Activated CD4-positive, alpha-beta memory T cell treated with anti-CD3 and anti-CD28 coated beads for 36 hours (primary cell): Measurements from ENCODE around the gene PTCD1. TPM values are rescaled to one million over a fixed set of nuclear protein-coding genes. Genes with fewer than 3 reads are reported as not detected.
A peak's percentile ranks its signal among the peaks of the same experiment; 100 is the strongest.
"Not testable (repeated sequence)": the region's sequence is repeated elsewhere in the genome, so short reads cannot be mapped to it uniquely, and the experiment has no call there.

ENCODE experiments used
- CTCF ChIA-PET: fragments of 350-600 bp; sonication (Branson Sonifier 250); formaldehyde crosslinking; loops from one replicate; lab custom pipeline; 2021; ENCODE audit warnings: antibody characterized with exemption, inconsistent platforms; lab: Charles Lee
- POLR2A ChIA-PET: fragments of 350-600 bp; sonication (Branson Sonifier 250); formaldehyde crosslinking; loops from one replicate; lab custom pipeline; 2021; ENCODE audit warnings: antibody characterized with exemption; lab: Charles Lee
- DNase-seq: peaks from one replicate; pipeline ENCODE4 v3.0.0-alpha.2; 2020
- H3K27ac Mint-ChIP-seq: one replicate; pipeline ENCODE4 v1.8.0; 2021; ENCODE audit warnings: mixed read lengths
- H3K27me3 Mint-ChIP-seq: one replicate; pipeline ENCODE4 v1.8.0; 2021; ENCODE audit warnings: mixed read lengths
- H3K36me3 Mint-ChIP-seq: one replicate; pipeline ENCODE4 v1.8.0; 2021; ENCODE audit warnings: mixed read lengths
- H3K4me1 Mint-ChIP-seq: one replicate; pipeline ENCODE4 v1.8.0; 2021; ENCODE audit warnings: low read depth, mixed read lengths
- H3K4me3 Mint-ChIP-seq: one replicate; pipeline ENCODE4 v1.8.0; 2021; ENCODE audit warnings: mild to moderate bottlenecking, mixed read lengths
- H3K9me3 Mint-ChIP-seq: one replicate; pipeline ENCODE4 v1.8.0; 2021; ENCODE audit warnings: mixed read lengths
- intact Hi-C: fragments of 100-400 bp; cut with micrococcal nuclease; formaldehyde crosslinking; loops from one replicate; pipeline ENCODE4 v1.15.1; 2023
- total RNA-seq, 2 experiments: library from RNA; stranded (reverse); gene quantifications; one replicate each; pipeline ENCODE4 v1.2.3, GENCODE V29; 2021

The PTCD1 gene
- total RNA-seq, 2 experiments from 2014 or later, result 7.4 TPM

GRCh38 chr7:99447943-99448342 lies 9.3 kb upstream of the PTCD1 start:
- Mint-ChIP-seq H3K4me1 (peaks cover 4% of the 10 kb centered on the region), H3K36me3 (peaks cover 39% of the 10 kb centered on the region)
- DNase-seq, result peak; percentile 21

GRCh38 chr7:99446096-99446495 lies 7.5 kb upstream of the PTCD1 start:
- CTCF ChIA-PET, result no interaction called here
- no peaks in the 10 kb centered on the region for H3K9me3 Mint-ChIP-seq
- intact Hi-C loops, result no loop called here
- no peak overlapping the region for H3K27ac Mint-ChIP-seq
- DNase-seq, result no peak
- no peaks in the 10 kb centered on the region for H3K27me3 Mint-ChIP-seq
- peaks cover 10% of the 10 kb centered on the region for H3K4me1 Mint-ChIP-seq
- H3K4me3 Mint-ChIP-seq, result no peak overlapping the region
- POLR2A ChIA-PET, result no interaction called here
- H3K36me3 Mint-ChIP-seq, result peaks cover 44% of the 10 kb centered on the region

More at GRCh38 chr7:99447943-99448342, 9.3 kb upstream of the PTCD1 start:
- ChIA-PET POLR2A (no interaction called here), CTCF (no interaction called here)
- H3K27me3 Mint-ChIP-seq, result no peaks in the 10 kb centered on the region
- no peak overlapping the region for H3K27ac Mint-ChIP-seq
- intact Hi-C loops, result no loop called here
- no peaks in the 10 kb centered on the region for H3K9me3 Mint-ChIP-seq
- no peak overlapping the region for H3K4me3 Mint-ChIP-seq

- CTCF ChIA-PET, result no interaction called here
- DNase-seq, result no peak
- peaks cover 35% of the 10 kb centered on the region for H3K4me1 Mint-ChIP-seq
- H3K4me3 Mint-ChIP-seq, result peak overlapping the region; percentile 99
- peaks cover 20% of the 10 kb centered on the region for H3K36me3 Mint-ChIP-seq
- intact Hi-C loops, result no loop called here
- POLR2A ChIA-PET, result no interaction called here
- H3K9me3 Mint-ChIP-seq, result no peaks in the 10 kb centered on the region
- no peak overlapping the region for H3K27ac Mint-ChIP-seq
- H3K27me3 Mint-ChIP-seq, result no peaks in the 10 kb centered on the region
Measured at GRCh38 chr7:99440195-99440594, 1.6 kb upstream of the PTCD1 start.

- peaks cover 32% of the 10 kb centered on the region for H3K4me1 Mint-ChIP-seq
- peak overlapping the region; percentile 99 for H3K4me3 Mint-ChIP-seq
- peak overlapping the region; percentile 95 for H3K27ac Mint-ChIP-seq
- intact Hi-C loops, result loop anchor here (1.0 to 2.0 kb wide), 4 partner anchors 30 to 67 kb away; partner anchors contain the start of genes BUD31, PDAP1, ZKSCAN5 and ZNF789
- H3K36me3 Mint-ChIP-seq, result peaks cover 20% of the 10 kb centered on the region
- ChIA-PET CTCF (interaction anchor here (0.6 to 1.0 kb wide), 3 partner anchors 8 to 611 kb away, joined by 3 to 4 read pairs (median 4); no protein-coding TSS in a partner anchor), POLR2A (interaction anchor here (0.5 to 2.0 kb wide), 5 partner anchors 14 to 120 kb away, joined by 3 to 7 read pairs (median 4); partner anchors contain the start of genes BUD31, PDAP1 and ZNF655)
- H3K9me3 Mint-ChIP-seq, result no peaks in the 10 kb centered on the region
- DNase-seq, result no peak
- H3K27me3 Mint-ChIP-seq, result no peaks in the 10 kb centered on the region
Measured at GRCh38 chr7:99437946-99438572, 539 bp downstream of the PTCD1 start.

GRCh38 chr7:99433158-99433557 lies 5.4 kb downstream of the PTCD1 start:
- Mint-ChIP-seq H3K9me3 (no peaks in the 10 kb centered on the region), H3K4me3 (no peak overlapping the region), H3K27ac (no peak overlapping the region), H3K27me3 (no peaks in the 10 kb centered on the region), H3K4me1 (peaks cover 10% of the 10 kb centered on the region), H3K36me3 (peaks cover 12% of the 10 kb centered on the region)
- no peak for DNase-seq
- intact Hi-C loops, result no loop called here
- ChIA-PET POLR2A (no interaction called here), CTCF (no interaction called here)

- DNase-seq, H3K4me1 Mint-ChIP-seq, intact Hi-C loops, H3K27me3 Mint-ChIP-seq, POLR2A ChIA-PET, CTCF ChIA-PET, H3K27ac Mint-ChIP-seq, H3K4me3 Mint-ChIP-seq, H3K9me3 Mint-ChIP-seq: not testable (repeated sequence)
- peaks cover 14% of the 10 kb centered on the region for H3K36me3 Mint-ChIP-seq
Measured at GRCh38 chr7:99431756-99432540, 6.7 kb downstream of the PTCD1 start.

- no peak overlapping the region for H3K4me3 Mint-ChIP-seq
- H3K27me3 Mint-ChIP-seq, result no peaks in the 10 kb centered on the region
- peaks cover 13% of the 10 kb centered on the region for H3K36me3 Mint-ChIP-seq
- ChIA-PET POLR2A (no interaction called here), CTCF (interaction anchor here (0.6 kb wide), 1 partner anchor 8 kb away, joined by 4 read pairs; no protein-coding TSS in a partner anchor)
- no peaks in the 10 kb centered on the region for H3K9me3 Mint-ChIP-seq
- no peak for DNase-seq
- intact Hi-C loops, result no loop called here
- H3K4me1 Mint-ChIP-seq, result no peaks in the 10 kb centered on the region
- H3K27ac Mint-ChIP-seq, result no peak overlapping the region
Measured at GRCh38 chr7:99429756-99430155, 8.8 kb downstream of the PTCD1 start.

- H3K36me3 Mint-ChIP-seq, result peaks cover 13% of the 10 kb centered on the region
- POLR2A ChIA-PET, result no interaction called here
- no peaks in the 10 kb centered on the region for H3K9me3 Mint-ChIP-seq
- H3K4me1 Mint-ChIP-seq, result no peaks in the 10 kb centered on the region
- H3K4me3 Mint-ChIP-seq, result no peak overlapping the region
- no peak overlapping the region for H3K27ac Mint-ChIP-seq
- intact Hi-C loops, result no loop called here
- DNase-seq, result no peak
- CTCF ChIA-PET, result no interaction called here
- no peaks in the 10 kb centered on the region for H3K27me3 Mint-ChIP-seq
Measured at GRCh38 chr7:99428972-99429566, 9.5 kb downstream of the PTCD1 start.

GRCh38 chr7:99424932-99425730 lies 13.5 kb downstream of the PTCD1 start:
- intact Hi-C loops, result no loop called here
- ChIA-PET POLR2A (no interaction called here), CTCF (interaction anchor here (0.9 kb wide), 1 partner anchor 11 kb away, joined by 3 read pairs; no protein-coding TSS in a partner anchor)
- Mint-ChIP-seq H3K27ac (no peak overlapping the region), H3K4me1 (no peaks in the 10 kb centered on the region), H3K9me3 (no peaks in the 10 kb centered on the region), H3K36me3 (peaks cover 9% of the 10 kb centered on the region), H3K27me3 (no peaks in the 10 kb centered on the region), H3K4me3 (no peak overlapping the region)
- no peak for DNase-seq

- peaks cover 16% of the 10 kb centered on the region for H3K36me3 Mint-ChIP-seq
- no peak overlapping the region for H3K27ac Mint-ChIP-seq
- no peak overlapping the region for H3K4me3 Mint-ChIP-seq
- ChIA-PET POLR2A (interaction anchor here (0.6 to 1.9 kb wide), 4 partner anchors 11 to 135 kb away, joined by 3 to 7 read pairs (median 5); no protein-coding TSS in a partner anchor), CTCF (no interaction called here)
- no peaks in the 10 kb centered on the region for H3K4me1 Mint-ChIP-seq
- H3K9me3 Mint-ChIP-seq, result no peaks in the 10 kb centered on the region
- H3K27me3 Mint-ChIP-seq, result no peaks in the 10 kb centered on the region
- intact Hi-C loops, result no loop called here
- DNase-seq, result no peak
Measured at GRCh38 chr7:99422625-99423024, 16.0 kb downstream of the PTCD1 start.

GRCh38 chr7:99422186-99422585 lies 16.4 kb downstream of the PTCD1 start:
- no peaks in the 10 kb centered on the region for H3K27me3 Mint-ChIP-seq
- no peak overlapping the region for H3K4me3 Mint-ChIP-seq
- intact Hi-C loops, result no loop called here
- no peak for DNase-seq
- peaks cover 21% of the 10 kb centered on the region for H3K36me3 Mint-ChIP-seq
- CTCF ChIA-PET, result no interaction called here
- no peaks in the 10 kb centered on the region for H3K9me3 Mint-ChIP-seq
- H3K4me1 Mint-ChIP-seq, result no peaks in the 10 kb centered on the region
- POLR2A ChIA-PET, result interaction anchor here (0.6 to 1.0 kb wide), 3 partner anchors 11 to 136 kb away, joined by 3 to 7 read pairs (median 3); no protein-coding TSS in a partner anchor
- H3K27ac Mint-ChIP-seq, result no peak overlapping the region
